Fibroblast of skin of right biceps (primary cell): ENCODE measurements around the gene OOSP2.

ENCODE experiments used
- DNase-seq: peaks from one replicate; pipeline ENCODE4 v3.0.0-alpha.2; 2013

OOSP2 gene

GRCh38 chr11:60080535-60080934, 40.3 kb downstream of the OOSP2 start:
- no peak for DNase-seq

GRCh38 chr11:60084631-60085273, 44.5 kb downstream of the OOSP2 start:
- no peak for DNase-seq

- no peak for DNase-seq
Measured at GRCh38 chr11:60085909-60086308, 45.7 kb downstream of the OOSP2 start.

- no peak for DNase-seq
Measured at GRCh38 chr11:60087239-60087638, 47.0 kb downstream of the OOSP2 start.

- no peak for DNase-seq
Measured at GRCh38 chr11:60088364-60088763, 48.2 kb downstream of the OOSP2 start, which contains the start of gene MS4A2. TSS of gene MS4A2 (plus strand) at chr11:60088664. CDS start at chr11:60088766, 102 bp downstream.

GRCh38 chr11:60095477-60096120, 55.4 kb downstream of the OOSP2 start:
- no peak for DNase-seq

GRCh38 chr11:60097189-60097588, 57.0 kb downstream of the OOSP2 start:
- DNase-seq: no peak
